ENCODE data around the gene AGBL1. TPM values are rescaled to one million over a fixed set of nuclear protein-coding genes. Genes with fewer than 3 reads are reported as not detected.

The AGBL1 gene
- total and polyA plus RNA-seq, 2 experiments from 2014 or later = 0.03 TPM; not detected in 1

DNA sequence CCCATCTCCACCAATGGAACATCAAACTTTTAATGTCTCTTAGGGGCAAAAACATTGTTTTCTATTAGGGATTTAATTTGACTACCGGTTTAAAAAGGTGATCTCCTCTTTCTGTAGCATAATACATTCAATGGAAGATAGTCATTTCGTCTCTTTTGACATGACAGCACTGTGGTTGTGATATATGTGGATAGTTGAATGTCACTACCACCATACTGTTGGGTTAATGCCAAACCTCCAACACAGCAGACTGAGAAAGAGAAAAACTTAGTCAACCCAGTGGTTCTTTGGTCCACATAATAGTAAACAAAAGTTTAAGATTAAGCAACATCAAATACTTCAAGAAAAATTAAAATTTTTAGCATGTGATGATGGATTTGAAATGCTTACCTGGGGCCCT is 530.4 kb downstream of the AGBL1 start:
- Mint-ChIP-seq H3K27me3 (ENCODE audit: insufficient read depth, low read depth, poor library complexity) (no peaks in the 10 kb centered on the region), H3K36me3 (ENCODE audit: low read depth) (peaks cover 12% of the 10 kb centered on the region), H3K9me3 (peaks cover 9% of the 10 kb centered on the region; the same call in 1 of the 3 replicates), H3K4me1 (peaks cover 24% of the 10 kb centered on the region), H3K27ac (no peak overlapping the region), H3K4me3 (no peak overlapping the region)
- Histone ChIP-seq H3K4me3 (no peak overlapping the region), H3K4me1 (ENCODE audit: insufficient read depth) (peaks cover 23% of the 10 kb centered on the region), H2AFZ (no peak overlapping the region), H3K79me2 (replicated peaks; ENCODE audit: insufficient read depth) (no peaks in the 10 kb centered on the region), H4K20me1 (replicated peaks; ENCODE audit: insufficient read depth) (no peaks in the 10 kb centered on the region), H3K27me3 (ENCODE audit: insufficient read depth) (no peaks in the 10 kb centered on the region), H3K9me2 (ENCODE audit: insufficient read depth) (peaks cover 12% of the 10 kb centered on the region), H3K4me2 (no peak overlapping the region), H3F3A (replicated peaks; ENCODE audit: low read depth) (no peaks in the 10 kb centered on the region), H3K36me3 (ENCODE audit: insufficient read depth) (no peaks in the 10 kb centered on the region), H3K27ac (ENCODE audit: low read depth) (no peak overlapping the region)
- ATAC-seq (no peak), DNase-seq (ENCODE audit: low spot score) (no peak)
- TF ChIP-seq, protein P1, sequence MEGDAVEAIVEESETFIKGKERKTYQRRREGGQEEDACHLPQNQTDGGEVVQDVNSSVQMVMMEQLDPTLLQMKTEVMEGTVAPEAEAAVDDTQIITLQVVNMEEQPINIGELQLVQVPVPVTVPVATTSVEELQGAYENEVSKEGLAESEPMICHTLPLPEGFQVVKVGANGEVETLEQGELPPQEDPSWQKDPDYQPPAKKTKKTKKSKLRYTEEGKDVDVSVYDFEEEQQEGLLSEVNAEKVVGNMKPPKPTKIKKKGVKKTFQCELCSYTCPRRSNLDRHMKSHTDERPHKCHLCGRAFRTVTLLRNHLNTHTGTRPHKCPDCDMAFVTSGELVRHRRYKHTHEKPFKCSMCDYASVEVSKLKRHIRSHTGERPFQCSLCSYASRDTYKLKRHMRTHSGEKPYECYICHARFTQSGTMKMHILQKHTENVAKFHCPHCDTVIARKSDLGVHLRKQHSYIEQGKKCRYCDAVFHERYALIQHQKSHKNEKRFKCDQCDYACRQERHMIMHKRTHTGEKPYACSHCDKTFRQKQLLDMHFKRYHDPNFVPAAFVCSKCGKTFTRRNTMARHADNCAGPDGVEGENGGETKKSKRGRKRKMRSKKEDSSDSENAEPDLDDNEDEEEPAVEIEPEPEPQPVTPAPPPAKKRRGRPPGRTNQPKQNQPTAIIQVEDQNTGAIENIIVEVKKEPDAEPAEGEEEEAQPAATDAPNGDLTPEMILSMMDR (conservative IDR thresholded peaks at IDR 0.05; ENCODE audit: low read depth in 2 of 2) = no peak
- TF ChIP-seq ZNF114 (CRISPR knock-in tag; IDR thresholded peaks at IDR 0.05) = no peak
- no peak for TF ChIP-seq ZNF462 (CRISPR knock-in tag; IDR thresholded peaks at IDR 0.05)
- no peak for TF ChIP-seq STAT1 (IDR thresholded peaks at IDR 0.05; ENCODE audit: unreplicated experiment)
- no peak for TF ChIP-seq NANOG (IDR thresholded peaks at IDR 0.05; ENCODE audit: borderline replicate concordance)
- no peak for TF ChIP-seq EZH2phosphoT487 (IDR thresholded peaks at IDR 0.05; ENCODE audit: unreplicated experiment)
- no peak for TF ChIP-seq ZNF331 (CRISPR knock-in tag; IDR thresholded peaks at IDR 0.05; ENCODE audit: low read depth)
- TF ChIP-seq JUNB (IDR thresholded peaks at IDR 0.05; ENCODE audit: unreplicated experiment) = no peak

Measured in GM23338 (cell line).